DMS53 treated with DMSO at 0.1 percent for 48 hours (cell line): ENCODE results near the gene CREB3L4.

ENCODE experiments used
- DNase-seq: peaks from one replicate; lab custom pipeline; 2025; ENCODE audit not compliant: unreplicated experiment; lab: John Stamatoyannopoulos, UW

The CREB3L4 gene

DNA sequence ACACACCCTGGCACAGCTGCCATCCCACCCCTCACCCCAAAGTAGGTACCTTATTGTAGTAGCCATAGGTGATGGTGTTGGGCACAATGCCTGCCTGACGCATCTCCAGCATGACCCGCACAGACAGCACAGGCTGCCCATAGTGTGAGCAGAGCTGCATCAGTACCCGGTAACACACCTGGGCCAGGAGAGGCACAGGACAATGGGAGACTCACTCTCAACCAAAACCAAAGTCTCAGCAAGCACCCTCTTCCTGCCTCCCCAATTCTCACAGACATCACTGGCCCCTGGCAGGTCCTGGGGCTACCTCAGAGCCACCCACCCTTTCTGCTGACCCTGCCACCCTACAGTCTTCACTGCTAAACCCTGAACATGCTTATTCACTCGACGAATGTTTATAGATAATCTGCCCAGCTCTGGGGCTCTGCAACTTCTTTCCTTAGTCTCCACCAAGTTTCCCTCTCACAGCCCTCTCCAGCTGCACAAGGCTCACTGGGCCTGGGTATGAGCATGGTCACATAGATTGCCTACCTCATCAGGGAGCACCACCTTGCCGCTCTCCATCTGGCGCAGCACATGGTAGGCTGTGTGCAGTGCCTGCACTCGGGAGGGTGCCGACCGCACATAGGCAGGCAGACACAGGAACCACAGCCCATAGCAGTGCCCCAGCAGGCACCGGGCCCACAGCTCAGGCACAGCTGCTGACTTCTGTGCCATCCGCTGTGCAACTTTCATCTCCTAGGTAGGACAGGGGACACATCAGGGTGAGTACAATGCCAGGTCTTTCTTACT, 31.5 kb upstream of the CREB3L4 start:
- no peak for DNase-seq

- DNase-seq, result no peak
These were observed 30.4 kb upstream of the CREB3L4 start for GRCh38 chr1:153937331-153937730.

- no peak for DNase-seq
These were observed 28.7 kb upstream of the CREB3L4 start for GRCh38 chr1:153938996-153939395.

GRCh38 chr1:153939476-153939875, 28.2 kb upstream of the CREB3L4 start:
- no peak for DNase-seq

DNA sequence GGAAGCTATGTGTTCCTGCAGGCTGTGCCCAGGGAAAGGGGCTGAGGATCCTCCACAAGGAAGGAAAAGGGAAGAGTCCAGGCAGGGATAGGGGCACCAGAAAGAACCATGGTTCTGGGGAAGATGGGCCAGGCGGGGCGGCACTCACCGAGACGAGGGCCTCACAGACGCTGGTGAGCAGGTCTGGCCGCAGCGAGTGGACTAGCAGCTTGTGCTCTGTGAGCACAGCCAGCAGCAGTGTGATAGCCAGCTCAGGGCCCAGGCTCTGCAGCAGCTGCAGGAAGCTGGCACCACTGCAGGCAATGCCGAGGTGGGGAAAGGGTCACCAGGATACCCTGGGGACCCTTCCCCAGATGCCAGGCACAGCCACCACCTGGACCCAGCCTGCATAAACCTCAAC, 26.9 kb upstream of the CREB3L4 start:
- DNase-seq, result no peak

- DNase-seq, result no peak
These were observed 25.6 kb upstream of the CREB3L4 start for GRCh38 chr1:153941826-153942725.

GRCh38 chr1:153942766-153943549, 24.7 kb upstream of the CREB3L4 start:
- no peak for DNase-seq

GRCh38 chr1:153944005-153944826, 23.5 kb upstream of the CREB3L4 start:
- no peak for DNase-seq

DNA sequence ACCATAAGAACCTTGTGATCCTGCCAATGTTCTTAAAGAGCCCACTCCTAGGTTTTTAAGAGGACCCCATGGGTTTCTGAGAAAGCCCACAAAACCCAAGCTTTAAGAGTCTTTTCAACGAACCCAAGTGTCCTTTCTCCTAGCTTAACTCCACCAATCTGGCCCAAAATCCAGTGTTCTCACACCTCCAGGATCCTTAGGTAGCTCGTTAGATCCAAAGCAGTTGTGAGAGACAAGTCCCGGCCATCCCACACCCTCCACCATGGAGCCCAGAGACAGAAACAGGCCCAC, 22.9 kb upstream of the CREB3L4 start:
- no peak for DNase-seq

DNA sequence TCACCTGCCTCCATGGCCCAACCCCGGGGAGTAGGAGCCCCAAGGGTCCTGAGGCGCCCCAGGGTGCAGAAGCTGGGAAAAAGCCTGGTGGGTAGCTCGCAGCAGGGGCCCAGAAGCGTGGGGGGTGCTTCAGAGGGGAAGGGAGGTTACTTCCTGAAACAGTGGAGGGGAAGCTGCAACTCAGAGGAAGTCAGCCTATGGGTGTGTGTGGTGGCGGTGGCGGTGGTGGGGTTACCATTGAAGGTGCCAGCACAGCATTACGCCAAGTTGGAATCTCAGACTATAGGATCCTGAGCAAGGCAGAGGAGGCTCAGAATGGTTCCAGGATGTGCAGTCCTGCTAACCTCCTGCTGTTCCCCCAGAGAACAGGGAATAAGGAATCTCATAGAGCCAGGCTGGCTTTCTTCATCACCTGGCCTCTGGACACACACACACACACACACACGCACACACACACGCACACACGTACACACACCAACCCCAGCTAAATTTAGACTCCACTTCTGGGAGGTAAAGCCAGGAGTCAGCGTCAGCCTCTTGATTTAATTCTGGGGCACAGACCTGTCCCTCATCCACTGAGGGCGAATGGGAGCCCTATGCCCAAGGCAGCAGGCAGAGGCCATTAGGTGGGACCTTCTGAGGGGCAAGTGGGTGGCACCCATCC, 22.4 kb upstream of the CREB3L4 start:
- DNase-seq, result peak; percentile 41

DNA sequence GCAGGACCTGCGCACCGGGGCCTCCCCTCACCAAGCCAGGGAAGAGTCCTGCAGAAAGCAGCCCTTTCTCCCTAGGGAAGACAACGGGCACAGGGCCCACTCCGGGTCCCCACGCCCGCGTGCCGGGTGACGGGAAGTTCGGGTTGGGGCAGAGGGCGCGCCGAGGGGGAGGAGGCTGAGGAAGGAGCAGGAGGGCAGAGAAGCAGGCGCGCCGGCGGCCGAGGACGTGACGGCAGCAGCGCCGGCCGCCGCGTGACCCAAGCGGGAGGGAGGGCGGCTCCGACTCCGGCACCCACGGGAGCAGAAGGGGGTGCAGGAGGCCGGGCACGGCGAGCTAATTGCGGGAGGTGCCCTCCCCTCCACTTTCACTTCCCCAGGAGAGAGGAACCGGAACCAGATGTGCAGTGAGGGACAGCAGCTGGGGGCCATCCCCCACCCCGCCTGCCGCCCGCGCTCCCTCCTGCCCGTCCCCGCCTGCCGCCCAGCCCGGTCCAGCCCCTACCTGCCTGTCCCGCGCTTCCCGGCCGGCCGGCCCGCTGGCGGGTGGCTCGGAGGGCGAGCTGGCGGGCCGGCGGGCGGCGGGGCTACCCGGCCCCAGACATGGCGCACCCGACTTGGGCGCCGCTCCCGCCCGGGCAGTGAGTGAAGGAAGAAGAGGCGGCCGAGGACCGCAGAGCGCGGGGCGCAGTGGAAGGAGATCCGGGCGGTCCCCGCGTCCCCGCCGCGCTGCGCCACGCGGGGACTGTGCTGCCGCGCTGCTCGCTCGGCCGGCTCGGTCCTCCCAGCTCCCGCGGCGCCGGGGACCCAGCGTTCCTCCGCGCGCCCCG, 21.7 kb upstream of the CREB3L4 start:
- DNase-seq, result peak; percentile 41

DNA sequence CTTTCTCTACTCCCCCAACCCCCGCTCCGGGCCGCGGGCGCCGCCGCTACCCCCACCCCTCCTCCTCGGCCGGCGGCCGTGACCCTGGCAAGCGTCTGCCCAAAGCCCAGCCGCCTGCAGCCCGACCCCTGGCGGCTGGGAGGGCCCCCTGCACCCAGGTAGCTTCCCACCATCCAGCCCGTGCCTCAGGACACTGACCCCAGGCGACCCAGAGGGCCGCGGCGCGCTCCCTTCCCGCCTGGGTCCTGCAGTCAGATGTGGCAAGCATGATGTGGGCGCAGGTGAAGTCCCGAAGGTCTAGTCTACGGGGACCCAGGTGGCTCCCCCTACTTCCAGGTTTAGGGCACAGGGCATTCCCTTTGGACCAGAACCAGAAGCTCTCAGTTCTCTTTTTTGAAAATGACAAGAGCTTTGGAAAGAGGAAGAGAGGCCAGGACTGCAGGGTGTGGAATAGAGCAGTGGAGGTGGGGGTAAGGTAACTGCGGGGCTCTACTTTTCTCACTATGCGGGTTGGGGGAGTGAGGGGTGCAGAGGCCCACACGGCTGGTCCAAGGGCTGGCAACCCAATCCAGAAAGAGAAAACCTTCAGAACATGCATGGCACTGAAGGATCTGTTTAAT, 21.0 kb upstream of the CREB3L4 start, which contains the start of gene DENND4B:
Gene DENND4B, minus strand, starts transcription at position 97 of the 620 bp plus-strand sequence. CDS start 2,344 bp downstream, outside the sequence.
- DNase-seq, result peak; percentile 77

DNA sequence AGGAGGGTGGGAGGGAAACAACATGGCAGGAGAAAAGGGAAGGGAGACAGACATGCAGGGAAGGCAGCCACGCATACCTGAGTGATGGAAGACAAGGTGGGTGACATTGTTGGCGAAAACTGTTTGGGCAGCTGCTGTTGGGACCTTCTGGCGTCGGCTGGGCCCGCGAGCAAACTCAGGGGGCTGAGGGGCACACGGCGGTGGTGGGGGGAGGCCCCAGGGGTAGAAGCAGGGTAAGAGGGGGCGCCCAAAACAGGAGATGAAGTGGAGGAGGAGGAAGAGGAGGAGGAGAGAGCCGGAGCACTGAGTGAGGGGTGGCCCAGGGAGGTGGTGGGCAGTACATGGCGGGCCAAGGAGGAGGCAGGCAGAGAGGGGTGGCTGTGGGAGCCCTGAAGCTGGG, 16.5 kb upstream of the CREB3L4 start:
- DNase-seq, result no peak

DNA sequence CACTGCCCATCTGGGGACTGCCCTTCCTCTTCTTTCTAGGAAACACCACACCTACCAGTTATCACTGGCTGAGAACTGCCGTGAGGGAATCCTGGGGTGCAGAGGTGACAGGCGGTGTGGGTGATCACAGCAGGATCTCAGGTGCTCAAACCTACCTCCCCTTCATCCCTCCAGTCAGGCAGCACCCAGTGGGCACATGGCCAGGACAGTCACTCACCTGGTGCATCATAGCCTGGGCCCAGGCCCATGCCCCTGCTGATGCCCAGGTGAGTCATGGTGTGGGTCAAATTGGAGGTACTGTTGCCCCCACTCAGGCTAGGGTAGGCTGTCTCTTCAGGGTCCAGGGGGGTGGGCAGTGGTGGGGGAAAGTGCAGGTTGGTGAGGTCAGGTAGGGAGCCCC, 15.9 kb upstream of the CREB3L4 start:
- DNase-seq, result no peak

DNA sequence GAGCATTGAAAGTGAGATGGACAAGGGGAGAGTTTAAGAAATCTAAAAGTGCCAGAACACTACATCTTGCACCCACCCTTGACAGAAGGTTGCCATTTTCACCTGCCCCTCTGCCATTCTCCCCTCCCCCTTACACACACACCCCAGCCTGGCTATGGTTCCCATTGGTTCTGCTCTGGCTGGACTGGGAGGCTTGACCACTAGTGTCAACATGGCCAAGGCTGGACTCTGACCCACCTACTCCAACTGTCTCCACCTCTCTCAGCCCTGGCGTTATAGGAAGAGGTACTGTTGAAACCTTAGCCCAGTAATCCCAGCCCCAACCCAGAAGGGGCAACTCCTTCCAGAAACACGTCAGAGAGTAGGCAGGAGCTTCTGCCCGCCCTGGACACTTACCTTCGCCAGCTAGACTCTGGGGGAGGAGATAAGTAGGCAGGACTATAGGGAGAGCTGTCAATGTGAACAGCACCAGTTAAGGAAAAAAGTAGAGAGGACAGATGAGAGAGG, 13.8 kb upstream of the CREB3L4 start:
- no peak for DNase-seq

GRCh38 chr1:153954826-153955225, 12.9 kb upstream of the CREB3L4 start:
- no peak for DNase-seq

DNA sequence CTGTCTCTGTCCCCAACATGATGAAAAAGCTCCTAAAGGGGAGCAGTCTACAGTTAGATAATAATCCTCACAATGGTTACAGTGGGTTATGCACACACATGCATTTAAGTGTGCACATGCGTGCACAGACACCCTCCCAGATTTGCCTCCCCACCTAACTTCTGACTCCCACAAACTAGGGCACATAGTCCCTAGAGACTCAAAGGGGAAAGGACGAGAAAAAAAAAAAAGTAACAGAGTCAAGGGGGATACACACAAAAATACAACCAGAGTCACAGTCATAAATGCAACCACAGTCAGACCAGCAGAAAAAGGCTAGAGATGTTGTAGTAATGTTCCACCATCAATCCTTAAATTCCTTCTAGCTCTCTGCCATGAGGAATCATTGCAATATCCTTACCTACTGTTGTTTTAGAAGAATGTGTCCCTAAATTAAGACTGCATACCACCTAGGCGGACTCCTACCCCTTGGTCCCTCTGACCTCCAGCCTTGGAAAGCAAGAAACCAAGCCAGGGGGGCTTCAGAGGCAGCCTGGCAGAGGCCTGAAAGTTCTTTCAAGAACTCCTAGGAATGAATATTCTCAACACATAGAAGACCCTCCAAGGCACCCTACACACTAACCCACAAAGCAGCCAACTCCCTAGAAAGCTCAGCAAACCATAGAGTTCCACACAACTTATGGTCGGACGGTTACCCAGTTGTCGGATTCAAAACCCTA, 10.5 kb upstream of the CREB3L4 start:
- DNase-seq, result no peak

DNA sequence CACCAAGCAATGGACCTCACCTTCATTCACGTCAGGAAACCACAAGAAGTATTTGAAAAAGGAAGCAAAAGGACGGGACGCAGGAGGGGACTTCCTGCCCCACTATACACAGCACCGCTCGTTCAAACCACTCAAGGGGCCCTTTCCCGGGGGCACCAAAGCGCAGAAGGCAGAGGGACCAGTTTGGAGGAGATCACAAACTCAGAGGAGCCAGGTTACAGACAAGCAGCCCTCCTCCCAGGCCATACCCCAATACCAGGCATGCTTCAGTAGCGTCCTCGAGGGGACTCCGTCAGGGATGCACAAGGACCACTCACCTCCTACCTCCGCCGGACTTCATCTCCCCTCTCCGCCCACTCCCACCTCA, 10.0 kb upstream of the CREB3L4 start:
- DNase-seq, result no peak
